SK-N-SH (cell line): ENCODE measurements around the gene MYNN. TPM values are rescaled to one million over a fixed set of nuclear protein-coding genes. Genes with fewer than 3 reads are reported as not detected.
A peak's percentile ranks its signal among the peaks of the same experiment; 100 is the strongest.
"Not testable (repeated sequence)": the region's sequence is repeated elsewhere in the genome, so short reads cannot be mapped to it uniquely, and the experiment has no call there.

Experiments
- CTCF ChIA-PET: fragments of 300-600, 350-600 bp; formaldehyde crosslinking; extraction: SDS; loops from one replicate; lab custom pipeline; 2021; lab: Yijun Ruan, JAX
- POLR2A ChIA-PET: fragments of 350-600 bp; sonication (Branson Sonifier 250); formaldehyde crosslinking; extraction: SDS; loops from one replicate; lab custom pipeline; 2020; ENCODE audit warnings: antibody characterized with exemption, inconsistent platforms; lab: Yijun Ruan, JAX
- DNase-seq: peaks from one replicate; pipeline ENCODE4 v3.0.0; 2012
- H2AFZ ChIP-seq: fragments of 200-600 bp; sonication (generic); 2 replicates; pipeline ENCODE4 v1.8.1; 2016; ENCODE audit warnings: antibody characterized with exemption, mild to moderate bottlenecking, low read depth
- H3F3A ChIP-seq: fragments of 200-600 bp; sonication (generic); replicated peaks from 2 replicates; pipeline ENCODE3; 2016; ENCODE audit warnings: antibody characterized with exemption, mild to moderate bottlenecking; ENCODE audit not compliant: insufficient read depth
- H3K27ac ChIP-seq, 2 experiments: fragments of 200-500 bp in 1 of 2; fragments of 200-600 bp in 1 of 2; sonication (Bioruptor generic) in 1 of 2; sonication (generic), shearing (Covaris generic) in 1 of 2; 2 replicates each; pipeline versions ENCODE4 v1.5.1 to v1.6.1; 2014 to 2016; ENCODE audit warnings: low read depth in 2 of 2, inconsistent platforms in 1 of 2, low read length in 1 of 2, mild to moderate bottlenecking in 1 of 2, mixed read lengths in 1 of 2
- H3K27me3 ChIP-seq: fragments of 200-600 bp; sonication (generic), shearing (Covaris generic); 2 replicates; pipeline ENCODE4 v1.6.1; 2016; ENCODE audit warnings: mixed run types; ENCODE audit not compliant: insufficient read depth
- H3K36me3 ChIP-seq, 2 experiments: fragments of 200-500 bp in 1 of 2; fragments of 200-600 bp in 1 of 2; sonication (Bioruptor generic) in 1 of 2; sonication (generic) in 1 of 2; replicated peaks in 1 of 2; 2 replicates each; pipeline versions ENCODE3 to v1.5.1; 2014 to 2016; ENCODE audit warnings: low read length in 1 of 2, mild to moderate bottlenecking in 1 of 2; ENCODE audit not compliant: insufficient read depth in 2 of 2, control insufficient read depth in 1 of 2
- H3K4me1 ChIP-seq, 2 experiments: fragments of 200-500 bp in 1 of 2; fragments of 200-600 bp in 1 of 2; sonication (Bioruptor generic) in 1 of 2; sonication (generic), shearing (Covaris generic) in 1 of 2; 2 replicates each; pipeline versions ENCODE4 v1.5.1 to v1.6.1; 2014 to 2016; ENCODE audit warnings: low read depth in 1 of 2, low read length in 1 of 2, mixed run types in 1 of 2; ENCODE audit not compliant: insufficient read depth in 2 of 2, control insufficient read depth in 1 of 2
- H3K4me2 ChIP-seq: fragments of 200-600 bp; sonication (generic), shearing (Covaris generic); 2 replicates; pipeline ENCODE4 v1.6.1; 2017; ENCODE audit warnings: mixed run types
- H3K4me3 ChIP-seq, 2 experiments: fragments of 200-500 bp in 1 of 2; fragments of 200-600 bp in 1 of 2; sonication (Bioruptor generic) in 1 of 2; sonication (generic), shearing (Covaris generic) in 1 of 2; 2 replicates each; pipeline versions ENCODE4 v1.5.1 to v1.8.1; 2014 to 2016; ENCODE audit warnings: low read depth in 2 of 2, inconsistent platforms in 1 of 2, low read length in 1 of 2, mild to moderate bottlenecking in 1 of 2, mixed read lengths in 1 of 2, moderate library complexity in 1 of 2
- H3K79me2 ChIP-seq: fragments of 200-600 bp; sonication (generic); 2 replicates; pipeline ENCODE4 v1.8.1; 2017; ENCODE audit warnings: mild to moderate bottlenecking; ENCODE audit not compliant: insufficient read depth
- H3K9ac ChIP-seq: fragments of 200-600 bp; sonication (generic); 2 replicates; pipeline ENCODE4 v1.6.1; 2017; ENCODE audit warnings: mixed run types
- H3K9me2 ChIP-seq: fragments of 200-600 bp; sonication (generic); 2 replicates; pipeline ENCODE4 v1.6.1; 2017; ENCODE audit warnings: mixed run types
- H3K9me3 ChIP-seq: fragments of 200-600 bp; sonication (generic); 2 replicates; pipeline ENCODE4 v1.6.1; 2017; ENCODE audit warnings: mixed run types, mild to moderate bottlenecking, moderate library complexity
- H4K20me1 ChIP-seq: fragments of 200-600 bp; sonication (generic); 2 replicates; pipeline ENCODE4 v1.6.1; 2017; ENCODE audit warnings: mild to moderate bottlenecking, mixed run types; ENCODE audit not compliant: insufficient read depth
- CHD2 ChIP-seq: fragments of 150-350 bp; IDR thresholded peaks from 2 replicates; pipeline ENCODE4 v1.6.1; 2018; ENCODE audit warnings: low read length; ENCODE audit not compliant: partially characterized antibody
- CTCF ChIP-seq: fragments of 200-600 bp; sonication (generic); IDR thresholded peaks from 2 replicates; pipeline ENCODE4 v1.6.1; 2017; ENCODE audit warnings: antibody characterized with exemption, mild to moderate bottlenecking, moderate library complexity
- FOXJ3 ChIP-seq: sonication (generic); formaldehyde crosslinking; IDR thresholded peaks from 2 replicates; pipeline ENCODE4 v1.5.1; 2020; ENCODE audit warnings: mild to moderate bottlenecking, missing genetic modification reagents
- GABPA ChIP-seq: IDR thresholded peaks from 2 replicates; pipeline ENCODE4 v1.4.0; 2012; ENCODE audit warnings: low read depth, mild to moderate bottlenecking
- MAX ChIP-seq: IDR thresholded peaks from 2 replicates; pipeline ENCODE4 v1.4.0; 2012; ENCODE audit warnings: low read depth
- MXI1 ChIP-seq: IDR thresholded peaks from 2 replicates; pipeline ENCODE4 v1.6.1; 2012; ENCODE audit warnings: mild to moderate bottlenecking, low read depth, low read length, improper control_type of control experiment
- POLR2AphosphoS5 ChIP-seq: IDR thresholded peaks from 2 replicates; pipeline ENCODE4 v1.6.1; 2012; ENCODE audit warnings: low read depth, low read length
- RXRA ChIP-seq: IDR thresholded peaks from 2 replicates; pipeline ENCODE4 v1.4.0; 2012; ENCODE audit warnings: low read depth, mild to moderate bottlenecking, borderline replicate concordance
- SIN3A ChIP-seq: IDR thresholded peaks from 2 replicates; pipeline ENCODE4 v1.6.1; 2012; ENCODE audit warnings: low read depth, mild to moderate bottlenecking, low read length, moderate library complexity, borderline replicate concordance
- TAF1 ChIP-seq: IDR thresholded peaks from 2 replicates; pipeline ENCODE4 v1.6.1; 2012; ENCODE audit warnings: low read depth, mild to moderate bottlenecking, low read length, moderate library complexity, borderline replicate concordance
- USF2 ChIP-seq: fragments of 150-350 bp; IDR thresholded peaks from 2 replicates; pipeline ENCODE4 v1.6.1; 2017; ENCODE audit warnings: antibody characterized with exemption, low read length, low read depth, borderline replicate concordance
- YY1 ChIP-seq: IDR thresholded peaks from 2 replicates; pipeline ENCODE4 v1.4.0; 2012; ENCODE audit warnings: low read depth, mild to moderate bottlenecking
- ZBTB33 ChIP-seq: IDR thresholded peaks from 2 replicates; pipeline ENCODE4 v1.4.0; 2012; ENCODE audit warnings: low read depth, borderline replicate concordance
- WGBS: methylation state at CpG from one replicate; pipeline ENCODE4 v1.1.6; 2017; ENCODE audit warnings: low lambda C conversion rate; 5-methylcytosine and 5-hydroxymethylcytosine counted together
- polyA plus RNA-seq, 3 experiments: library from polyadenylated mRNA; depleted of rRNA; stranded (reverse); fragments of >200 nt; gene quantifications; 2 replicates each; pipeline ENCODE4 v1.2.3, GENCODE V29; 2012

MYNN gene
- 9.7 and 11.2 TPM in 2 replicates for polyA plus RNA-seq (2012; rRNA removed)
- 9.8 and 10.5 TPM in 2 replicates for polyA plus RNA-seq (2012; cell fraction: cytosol; rRNA removed)
- 10.8 and 21.0 TPM in 2 replicates for polyA plus RNA-seq (2012; cell fraction: nucleus; rRNA removed)

- CTCF ChIA-PET: interaction anchor here (1.0 to 3.1 kb wide), 4 partner anchors 10 to 28 kb away, joined by 3 to 13 read pairs (median 3); no protein-coding TSS in a partner anchor
- 2% methylated on average over 30 of the region's 61 CpGs for WGBS
Measured at GRCh38 chr3:169772897-169773816, at the start of gene MYNN. Gene MYNN (plus strand): TSS chr3:169773396. CDS start chr3:169774296, 900 bp downstream.

GRCh38 chr3:169731857-169732256 is 41.3 kb upstream of the MYNN start:
- DNase-seq, H3K27me3 ChIP-seq, H3K36me3 ChIP-seq, H3K9me2 ChIP-seq, H3K9ac ChIP-seq, H3K4me1 ChIP-seq, H3K4me2 ChIP-seq, H3K27ac ChIP-seq, H3K79me2 ChIP-seq, H3K4me3 ChIP-seq, POLR2A ChIA-PET, H2AFZ ChIP-seq, H3F3A ChIP-seq, H4K20me1 ChIP-seq, H3K9me3 ChIP-seq: not testable (repeated sequence)
- CTCF ChIA-PET: interaction anchor here (2.8 kb wide), 1 partner anchor 13 kb away, joined by 5 read pairs; no protein-coding TSS in a partner anchor

More at GRCh38 chr3:169772897-169773816, at the start of gene MYNN:
- peak within 1 kb of the TSS; percentile 92 for H3K9ac ChIP-seq
- peaks cover 32 to 36% of the 10 kb centered on the region in 2 experiments for H3K36me3 ChIP-seq
- H3K27me3 ChIP-seq: no peaks in the 10 kb centered on the region
- TF ChIP-seq CTCF: no peak; the same call in 1 of the 2 replicates
- TF ChIP-seq MXI1: peak; percentile 83
- no peak for TF ChIP-seq USF2
- 0 out of 2 replicates have a peak, but pooled peaks have one; percentile 35 for TF ChIP-seq SIN3A
- peak; percentile 37 for TF ChIP-seq CHD2
- no peak for TF ChIP-seq FOXJ3 (CRISPR knock-in tag)
- peak; percentile 63; the same call in 1 of the 2 replicates for TF ChIP-seq MAX
- peak; percentile 50; the same call in 1 of the 2 replicates for TF ChIP-seq ZBTB33
- TF ChIP-seq POLR2AphosphoS5: peak; percentile 89
- no peak for TF ChIP-seq RXRA
- peak; percentile 95 for TF ChIP-seq YY1
- peak; percentile 84 for TF ChIP-seq GABPA
- TF ChIP-seq TAF1: peak; percentile 28; the same call in 1 of the 2 replicates
- TF ChIP-seq, all 33 proteins: peak for 9
- POLR2A ChIA-PET: interaction anchor here (1.0 to 1.7 kb wide), 3 partner anchors 36 to 205 kb away, joined by 3 to 13 read pairs (median 5); partner anchors contain the start of genes LRRC34 and LRRIQ4
- peaks cover 49% of the 10 kb centered on the region for H3K79me2 ChIP-seq
- H3K27ac ChIP-seq: peak within 1 kb of the TSS; percentile 96 to 99
- DNase-seq: peak; percentile 85
- no peaks in the 10 kb centered on the region for H3K9me2 ChIP-seq
- H2AFZ ChIP-seq: peak within 1 kb of the TSS; percentile 100
- H3K4me2 ChIP-seq: peak within 1 kb of the TSS; percentile 93
- peak within 1 kb of the TSS; percentile 100 for H3K4me3 ChIP-seq
- H3F3A ChIP-seq: peaks cover 34% of the 10 kb centered on the region
- no peaks in the 10 kb centered on the region for H3K9me3 ChIP-seq
- H4K20me1 ChIP-seq: 0 out of 2 replicates have a peak, but pooled peaks cover 4% of the 10 kb centered on the region
- peaks cover 4 to 10% of the 10 kb centered on the region in 2 experiments; a peak in 3 of 4 replicates for H3K4me1 ChIP-seq
